Central memory CD8-positive, alpha-beta T cell (primary cell): ENCODE measurements around the gene PXK.

ENCODE experiments used
- ATAC-seq: fragments of 150-1000 bp; cut with Tn5 transposase; replicated peaks from 2 replicates; pipeline ENCODE4 v1.10.0; 2022; ENCODE audit warnings: mild to moderate bottlenecking, moderate FRiP score, moderate number of reproducible peaks; ENCODE audit not compliant: poor library complexity, severe bottlenecking; ENCODE audit errors: extremely low read depth
- DNase-seq, 2 donors: peaks; one replicate each; pipeline ENCODE4 v3.0.0; 2021; ENCODE audit warnings: low spot score in 2 of 2
- H3K27ac Mint-ChIP-seq: one replicate; pipeline ENCODE4 v1.8.0; 2022; ENCODE audit warnings: low read depth, mild to moderate bottlenecking, moderate library complexity, mixed read lengths
- H3K27me3 Mint-ChIP-seq: one replicate; pipeline ENCODE4 v1.8.0; 2022; ENCODE audit warnings: mixed read lengths
- H3K36me3 Mint-ChIP-seq: one replicate; pipeline ENCODE4 v1.8.0; 2022; ENCODE audit warnings: mild to moderate bottlenecking, moderate library complexity, mixed read lengths; ENCODE audit not compliant: insufficient read depth
- H3K4me1 Mint-ChIP-seq: one replicate; pipeline ENCODE4 v1.8.0; 2022; ENCODE audit warnings: mixed read lengths
- H3K4me3 Mint-ChIP-seq: one replicate; pipeline ENCODE4 v1.8.0; 2022; ENCODE audit warnings: mild to moderate bottlenecking, moderate library complexity, mixed read lengths
- H3K9me3 Mint-ChIP-seq: one replicate; pipeline ENCODE4 v1.8.0; 2022; ENCODE audit warnings: mixed read lengths

Gene PXK

GRCh38 chr3:58404396-58404795 lies 71.7 kb downstream of the PXK start:
- no peak for DNase-seq
- H3K27ac Mint-ChIP-seq = no peak overlapping the region
- no peak overlapping the region for H3K4me3 Mint-ChIP-seq
- H3K36me3 Mint-ChIP-seq = peaks cover 23% of the 10 kb centered on the region
- no peaks in the 10 kb centered on the region for H3K4me1 Mint-ChIP-seq
- ATAC-seq = no peak
- H3K9me3 Mint-ChIP-seq = no peaks in the 10 kb centered on the region
- H3K27me3 Mint-ChIP-seq = no peaks in the 10 kb centered on the region

- H3K27me3 Mint-ChIP-seq = no peaks in the 10 kb centered on the region
- ATAC-seq (no peak), DNase-seq (no peak)
- no peak overlapping the region for H3K27ac Mint-ChIP-seq
- H3K4me1 Mint-ChIP-seq = no peaks in the 10 kb centered on the region
- H3K4me3 Mint-ChIP-seq = no peak overlapping the region
- H3K36me3 Mint-ChIP-seq = peaks cover 22% of the 10 kb centered on the region
- H3K9me3 Mint-ChIP-seq = no peaks in the 10 kb centered on the region
Observed at GRCh38 chr3:58408906-58409305, 76.2 kb downstream of the PXK start.

GRCh38 chr3:58409663-58410062 lies 77.0 kb downstream of the PXK start:
- Mint-ChIP-seq H3K4me3 (no peak overlapping the region), H3K4me1 (no peaks in the 10 kb centered on the region)

GRCh38 chr3:58411036-58411435 lies 78.3 kb downstream of the PXK start:
- Mint-ChIP-seq H3K27ac (peak overlapping the region; percentile 86), H3K9me3 (no peaks in the 10 kb centered on the region), H3K4me1 (no peaks in the 10 kb centered on the region), H3K27me3 (no peaks in the 10 kb centered on the region), H3K4me3 (no peak overlapping the region), H3K36me3 (peaks cover 20% of the 10 kb centered on the region)
- ATAC-seq (no peak), DNase-seq (no peak)

More at GRCh38 chr3:58409663-58410062, 77.0 kb downstream of the PXK start:
- peaks cover 20% of the 10 kb centered on the region for H3K36me3 Mint-ChIP-seq
- H3K9me3 Mint-ChIP-seq = no peaks in the 10 kb centered on the region
- H3K27me3 Mint-ChIP-seq = no peaks in the 10 kb centered on the region
- H3K27ac Mint-ChIP-seq = no peak overlapping the region
- DNase-seq = no peak
- ATAC-seq = no peak

GRCh38 chr3:58411851-58412830 lies 79.4 kb downstream of the PXK start:
- no peak overlapping the region for H3K4me3 Mint-ChIP-seq
- H3K9me3 Mint-ChIP-seq = no peaks in the 10 kb centered on the region
- H3K27ac Mint-ChIP-seq = no peak overlapping the region
- no peaks in the 10 kb centered on the region for H3K4me1 Mint-ChIP-seq
- DNase-seq (no peak), ATAC-seq (no peak)
- H3K27me3 Mint-ChIP-seq = no peaks in the 10 kb centered on the region
- peaks cover 18% of the 10 kb centered on the region for H3K36me3 Mint-ChIP-seq

- Mint-ChIP-seq H3K27me3 (no peaks in the 10 kb centered on the region), H3K9me3 (no peaks in the 10 kb centered on the region), H3K4me3 (no peak overlapping the region), H3K36me3 (peaks cover 9% of the 10 kb centered on the region), H3K4me1 (peaks cover under 1% of the 10 kb centered on the region), H3K27ac (no peak overlapping the region)
- DNase-seq (peak; percentile 28 to 32), ATAC-seq (peak; percentile 56)
Observed at GRCh38 chr3:58414538-58415197, 82.0 kb downstream of the PXK start.

GRCh38 chr3:58416191-58416590 lies 83.5 kb downstream of the PXK start:
- no peak for ATAC-seq
- Mint-ChIP-seq H3K27ac (no peak overlapping the region), H3K9me3 (no peaks in the 10 kb centered on the region), H3K4me1 (peaks cover 10% of the 10 kb centered on the region), H3K27me3 (no peaks in the 10 kb centered on the region), H3K36me3 (peaks cover 8% of the 10 kb centered on the region), H3K4me3 (no peak overlapping the region)
- no peak for DNase-seq

GRCh38 chr3:58417075-58417474 lies 84.4 kb downstream of the PXK start:
- no peaks in the 10 kb centered on the region for H3K9me3 Mint-ChIP-seq
- no peak overlapping the region for H3K4me3 Mint-ChIP-seq
- no peaks in the 10 kb centered on the region for H3K27me3 Mint-ChIP-seq
- no peak overlapping the region for H3K27ac Mint-ChIP-seq
- H3K4me1 Mint-ChIP-seq = peaks cover 10% of the 10 kb centered on the region
- H3K36me3 Mint-ChIP-seq = peaks cover 6% of the 10 kb centered on the region
- ATAC-seq (no peak), DNase-seq (no peak)

GRCh38 chr3:58418227-58418626 lies 85.5 kb downstream of the PXK start:
- Mint-ChIP-seq H3K9me3 (no peaks in the 10 kb centered on the region), H3K4me3 (no peak overlapping the region), H3K4me1 (peaks cover 10% of the 10 kb centered on the region), H3K27me3 (no peaks in the 10 kb centered on the region), H3K27ac (no peak overlapping the region), H3K36me3 (peaks cover 8% of the 10 kb centered on the region)
- ATAC-seq (no peak), DNase-seq (no peak)

- H3K4me1 Mint-ChIP-seq = peaks cover 10% of the 10 kb centered on the region
- no peak overlapping the region for H3K4me3 Mint-ChIP-seq
- DNase-seq (no peak), ATAC-seq (no peak)
- H3K27me3 Mint-ChIP-seq = no peaks in the 10 kb centered on the region
- H3K9me3 Mint-ChIP-seq = no peaks in the 10 kb centered on the region
- H3K27ac Mint-ChIP-seq = peak overlapping the region; percentile 83
- peaks cover 8% of the 10 kb centered on the region for H3K36me3 Mint-ChIP-seq
Observed at GRCh38 chr3:58419780-58420507, 87.3 kb downstream of the PXK start.

GRCh38 chr3:58421004-58421403 lies 88.3 kb downstream of the PXK start:
- Mint-ChIP-seq H3K4me3 (no peak overlapping the region), H3K4me1 (peaks cover 10% of the 10 kb centered on the region), H3K9me3 (no peaks in the 10 kb centered on the region), H3K36me3 (peaks cover 15% of the 10 kb centered on the region), H3K27ac (peak overlapping the region; percentile 83), H3K27me3 (no peaks in the 10 kb centered on the region)
- DNase-seq (no peak), ATAC-seq (no peak)

GRCh38 chr3:58422756-58423325 lies 90.1 kb downstream of the PXK start:
- H3K36me3 Mint-ChIP-seq = peaks cover 27% of the 10 kb centered on the region
- no peak overlapping the region for H3K27ac Mint-ChIP-seq
- H3K27me3 Mint-ChIP-seq = no peaks in the 10 kb centered on the region
- no peak for ATAC-seq
- DNase-seq = no peak
- peaks cover 10% of the 10 kb centered on the region for H3K4me1 Mint-ChIP-seq
- H3K9me3 Mint-ChIP-seq = no peaks in the 10 kb centered on the region
- no peak overlapping the region for H3K4me3 Mint-ChIP-seq
